Kidney tubule cell (primary cell): ENCODE results near the gene DBT.
A peak's percentile ranks its signal among the peaks of the same experiment; 100 is the strongest.

Source experiments
- DNase-seq: peaks from one replicate; pipeline ENCODE4 v3.0.0-alpha.2; 2018; ENCODE audit warnings: low spot score

Gene DBT

GRCh38 chr1:100188617-100189016 lies 61.0 kb downstream of the DBT start:
- DNase-seq: peak; percentile 97

DNA sequence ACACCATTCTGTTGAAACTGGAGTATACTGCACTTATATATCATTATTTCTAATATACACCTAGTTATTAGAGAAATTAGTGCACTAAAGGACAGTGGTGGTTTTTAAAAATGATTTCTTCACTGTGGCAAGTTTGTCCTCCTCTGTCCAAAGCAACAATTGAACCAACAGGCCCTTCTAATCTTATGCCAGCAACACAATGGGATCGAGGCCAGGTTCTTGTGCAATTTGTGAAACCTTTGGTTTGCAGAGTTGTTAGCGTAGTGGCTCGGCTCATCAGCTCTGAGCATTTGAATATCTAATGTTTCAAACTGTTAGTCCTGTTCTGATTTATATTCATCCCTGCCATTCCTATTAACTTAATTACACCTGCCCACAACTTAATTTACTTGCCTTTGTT lies 61.7 kb downstream of the DBT start:
- DNase-seq: peak; percentile 23

DNA sequence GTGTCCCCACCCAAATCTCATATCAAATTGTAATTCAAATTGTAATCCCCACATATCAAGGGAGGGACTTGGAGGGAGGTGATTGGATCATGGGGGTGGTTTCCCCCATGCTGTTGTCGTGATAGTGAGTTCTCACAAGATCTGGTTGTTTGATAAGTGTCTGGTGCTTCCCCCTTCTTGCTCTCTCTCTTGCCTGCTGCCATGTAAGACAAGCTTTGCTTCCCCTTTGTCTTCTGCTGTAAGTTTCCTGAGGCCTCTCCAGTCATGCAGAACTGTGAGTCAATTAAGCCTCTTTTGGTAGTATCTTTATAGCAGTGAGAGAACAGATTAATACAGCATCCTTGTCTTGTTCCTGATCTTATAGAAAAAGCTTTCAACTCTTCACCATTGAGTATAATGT lies 65.1 kb downstream of the DBT start:
- DNase-seq: peak; percentile 68

DNA sequence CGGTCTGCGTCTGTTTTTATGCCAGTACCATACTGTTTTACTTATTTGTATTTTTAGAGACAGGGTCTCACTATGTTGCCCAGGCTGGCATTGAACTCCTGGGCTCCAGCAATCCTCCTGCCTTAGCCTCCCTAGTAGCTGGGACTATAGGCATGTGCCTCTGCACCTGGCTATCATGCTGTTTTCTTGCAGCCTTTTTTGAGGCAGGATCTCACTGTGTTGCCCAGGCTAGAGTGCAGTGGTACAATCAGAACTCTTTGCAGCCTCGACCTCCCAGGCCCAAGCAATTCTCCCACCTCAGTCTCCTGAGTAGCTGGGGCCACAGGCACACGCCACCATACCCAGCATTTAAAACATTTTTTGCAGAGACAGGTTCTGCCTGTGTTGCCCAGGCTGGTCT lies 66.3 kb downstream of the DBT start:
- DNase-seq: no peak

- DNase-seq: no peak
These were observed 71.5 kb downstream of the DBT start, which contains the start of gene LRRC39 for GRCh38 chr1:100178091-100178490. Gene LRRC39 (minus strand): TSS chr1:100178256. CDS start chr1:100168516, 9,740 bp downstream.

GRCh38 chr1:100177295-100178041 lies 72.2 kb downstream of the DBT start:
- no peak for DNase-seq

DNA sequence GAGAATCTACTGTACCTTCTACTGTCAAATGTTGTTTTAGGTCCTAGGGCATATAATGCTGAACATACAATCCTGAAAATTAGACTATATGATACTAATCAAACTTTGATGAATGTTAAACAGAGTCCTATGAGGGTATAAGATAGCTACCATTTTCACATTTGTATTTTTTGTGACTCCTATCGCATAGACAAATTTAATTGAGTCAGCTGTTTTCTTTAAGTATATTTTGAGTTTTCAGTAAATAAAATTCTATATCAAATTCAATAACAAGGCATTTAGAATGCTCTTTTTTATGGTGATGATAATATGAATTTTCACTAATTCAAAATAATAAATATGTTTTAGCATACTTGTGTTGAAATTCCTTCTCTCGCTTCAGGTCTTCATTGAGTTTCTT lies 81.6 kb downstream of the DBT start:
- no peak for DNase-seq

DNA sequence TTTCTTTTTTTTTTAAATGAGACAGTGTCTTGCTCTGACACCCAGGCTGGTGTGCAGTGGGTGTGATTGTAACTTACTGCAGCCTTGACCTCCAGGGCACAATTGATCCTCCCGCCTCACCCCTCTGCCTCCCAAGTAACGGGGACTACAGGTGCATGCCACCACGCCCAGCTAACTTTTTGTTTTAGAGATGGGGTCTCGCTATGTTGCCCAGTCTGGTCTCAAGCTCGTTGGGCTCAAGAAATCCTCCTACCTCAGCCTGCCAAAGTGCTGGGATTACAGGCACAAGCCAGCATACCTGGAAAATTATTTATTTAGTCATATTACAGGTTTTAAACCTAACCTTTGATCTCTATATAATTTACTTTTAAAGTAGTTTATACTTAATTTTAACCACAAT lies 84.9 kb downstream of the DBT start:
- DNase-seq: no peak

DNA sequence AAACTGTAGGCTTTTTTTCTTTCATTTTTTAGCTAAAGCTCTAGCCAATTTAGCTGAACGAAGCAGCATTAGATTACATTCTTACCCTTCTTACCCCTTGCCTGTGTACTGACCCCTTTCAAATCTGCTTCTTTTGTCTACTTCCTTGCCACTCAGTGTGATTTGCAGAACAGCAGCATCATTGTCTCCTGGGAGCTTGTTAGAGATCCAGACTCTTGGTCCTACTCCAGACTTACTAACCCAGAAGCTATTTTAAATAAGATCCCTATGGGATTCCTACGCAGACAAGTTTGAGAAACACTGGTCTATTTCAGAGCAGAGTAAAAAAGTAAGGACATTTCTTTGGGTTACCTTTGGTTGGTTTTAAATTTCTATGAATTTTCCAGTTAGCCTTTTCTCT lies 85.4 kb downstream of the DBT start:
- DNase-seq: no peak

DNA sequence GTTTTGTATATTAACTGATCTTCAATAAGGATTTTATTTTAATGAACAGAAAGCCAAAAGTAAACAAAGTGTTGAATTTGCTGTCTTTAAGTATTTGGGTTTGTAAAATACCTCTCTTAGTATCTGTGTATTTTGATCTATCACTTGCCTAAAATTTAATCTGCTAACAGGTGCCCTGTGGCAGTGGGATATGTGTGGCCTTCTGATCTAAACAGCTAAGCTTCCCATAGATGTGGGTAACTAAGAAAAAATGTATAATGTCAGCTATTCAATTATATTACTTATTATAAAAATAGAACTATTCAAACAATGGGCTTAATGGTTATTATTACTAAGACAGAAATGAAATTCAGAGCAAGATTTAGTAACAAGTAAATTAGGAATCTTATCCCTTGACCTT lies 86.8 kb downstream of the DBT start:
- DNase-seq: no peak

- DNase-seq: no peak
These were observed 97.4 kb downstream of the DBT start for GRCh38 chr1:100152271-100152670.

GRCh38 chr1:100151679-100152078 lies 98.0 kb downstream of the DBT start:
- no peak for DNase-seq

GRCh38 chr1:100147875-100148274 lies 101.8 kb downstream of the DBT start:
- no peak for DNase-seq

GRCh38 chr1:100146958-100147357 lies 102.7 kb downstream of the DBT start:
- DNase-seq: no peak

DNA sequence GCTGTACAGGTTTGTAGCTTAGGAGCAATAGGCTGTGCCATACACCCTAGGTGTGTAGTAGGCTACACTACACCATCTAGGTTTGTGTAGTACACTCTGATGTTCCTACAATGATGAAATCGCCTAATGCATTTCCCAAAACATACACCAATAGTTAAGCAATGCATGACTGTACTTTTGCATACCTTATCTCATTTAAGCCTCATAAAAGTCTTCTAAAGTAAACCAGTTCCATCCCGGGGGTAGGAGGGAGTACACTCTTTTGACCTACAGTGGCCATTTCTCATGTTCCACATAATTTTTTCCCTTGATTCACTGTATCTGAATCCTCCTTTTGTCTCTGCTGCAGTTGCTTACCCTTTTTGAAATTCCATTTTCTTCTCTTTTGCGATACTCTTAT lies 104.5 kb downstream of the DBT start:
- DNase-seq: no peak

- no peak for DNase-seq
These were observed 107.3 kb downstream of the DBT start for GRCh38 chr1:100142343-100142742.

DNA sequence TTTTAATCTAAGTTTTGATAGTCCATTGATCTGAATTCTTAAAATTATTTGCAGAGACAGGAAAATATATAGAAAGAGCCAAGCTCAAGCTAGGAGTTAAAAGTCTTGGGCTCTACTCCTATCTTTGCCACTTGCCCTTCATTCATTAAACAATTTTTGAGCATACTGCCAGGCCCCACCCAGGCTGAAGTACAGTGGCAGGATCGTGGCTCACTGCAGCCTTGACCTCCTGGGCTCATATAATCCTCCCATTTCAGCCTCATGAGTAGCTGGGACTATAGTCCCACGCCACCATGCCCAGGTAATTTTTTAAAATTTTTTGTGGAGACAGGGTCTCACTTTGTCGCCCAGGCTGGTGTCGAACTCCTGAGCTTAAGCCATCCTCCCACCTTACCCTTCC lies 108.4 kb downstream of the DBT start:
- no peak for DNase-seq

DNA sequence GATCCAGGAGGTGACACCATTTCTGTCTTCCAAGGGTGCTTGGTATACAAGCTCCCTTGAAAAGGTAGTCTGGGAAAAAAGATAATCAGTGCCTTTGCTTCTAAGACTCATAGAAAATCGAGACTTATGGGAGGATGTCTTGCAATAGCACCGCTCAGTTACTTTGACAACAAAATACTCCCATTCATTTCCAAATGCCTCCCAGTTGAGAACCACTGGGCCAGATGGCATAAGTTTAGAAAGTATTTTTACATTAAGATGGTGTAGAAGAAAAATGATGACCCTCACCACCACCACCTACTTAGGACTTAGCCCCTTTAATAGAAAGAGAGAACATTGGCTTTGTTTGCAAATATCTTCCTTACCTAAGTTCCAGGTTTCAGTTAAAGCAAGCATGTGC lies 112.0 kb downstream of the DBT start:
- DNase-seq: no peak
